ENCODE results near the gene CBFB. TPM values are rescaled to one million over a fixed set of nuclear protein-coding genes. Genes with fewer than 3 reads are reported as not detected.

The CBFB gene
- total and polyA plus RNA-seq, 10 donors = 22.7 to 80.4 (median 58.4) TPM

DNA sequence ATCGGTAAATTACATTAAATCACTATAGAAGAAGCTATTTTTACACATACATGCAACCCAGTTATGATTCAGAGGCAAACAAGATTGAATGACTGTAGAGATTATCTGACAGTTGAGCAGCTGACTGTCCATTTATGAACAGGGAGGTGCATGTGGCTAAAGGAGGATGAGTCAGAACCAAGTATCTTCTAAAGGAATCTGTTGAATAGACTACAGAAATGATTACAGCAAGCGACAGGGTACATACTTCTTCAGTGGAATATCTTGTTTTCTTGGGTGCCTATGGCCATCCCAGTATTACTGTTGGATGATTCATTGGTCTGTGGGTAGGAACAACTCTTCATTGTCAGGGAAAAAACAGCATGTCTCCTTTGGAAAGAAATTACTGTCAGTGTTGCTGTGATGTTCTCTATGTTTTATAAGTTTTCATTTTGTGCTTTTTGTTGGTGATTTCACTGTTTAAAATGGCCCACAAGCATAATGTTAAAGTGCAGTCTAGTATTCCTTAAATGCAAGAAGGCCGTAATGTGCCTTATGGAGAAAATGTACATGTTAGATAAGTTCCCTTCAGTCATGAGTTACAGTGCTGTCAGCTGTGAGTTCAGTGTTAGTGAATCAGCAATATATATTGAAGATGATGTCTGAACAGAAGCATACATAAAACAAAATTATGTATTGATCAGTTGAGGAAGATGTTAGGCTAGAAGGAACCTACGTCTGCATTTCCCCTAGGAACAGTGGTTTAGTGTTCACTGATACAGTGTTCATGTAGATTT is 27.0 kb downstream of the CBFB start:
- Histone ChIP-seq H3K4me3 (no peak overlapping the region), H3K9me3 (no peaks in the 10 kb centered on the region)

DNA sequence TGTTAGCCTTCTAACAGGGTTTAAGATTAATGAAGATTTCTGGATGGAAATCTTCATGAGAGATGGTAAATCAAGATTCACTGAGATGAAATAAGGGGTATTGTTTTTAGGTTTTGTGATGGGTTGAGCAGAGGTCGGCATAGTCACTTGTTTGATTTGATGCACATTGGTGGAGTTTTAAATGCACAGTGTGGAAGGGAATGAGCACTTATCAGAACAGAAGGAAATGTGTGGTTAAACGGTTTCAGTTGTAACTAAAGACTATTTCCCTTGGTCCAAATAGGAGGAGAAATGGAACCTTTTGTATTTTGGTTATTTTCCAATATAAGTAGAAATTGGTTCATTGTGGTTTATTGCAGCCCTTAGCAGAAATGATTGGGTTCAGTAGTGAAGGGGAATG is 34.1 kb downstream of the CBFB start:
- WGBS, 5 donors = 14 to 21% (median 15%) methylated on average over 2 of the region's 2 CpGs
- Histone ChIP-seq H3K4me1 (peaks cover 0 to 51% (median 16%) of the 10 kb centered on the region in 6 donors), H3K4me3 (no peak overlapping the region), H3K27ac (no peak overlapping the region), H3K36me3 (peaks cover 0 to 35% (median 16%) of the 10 kb centered on the region in 6 donors), H3K27me3 (replicated peaks in 1 of 7) (no peaks in the 10 kb centered on the region), H3K9me3 (no peaks in the 10 kb centered on the region)
- no peak for DNase-seq
- intact Hi-C loops (cut with DNase I; ENCODE audit: low total_unique reads) = no loop called here
- TF ChIP-seq, protein P1, sequence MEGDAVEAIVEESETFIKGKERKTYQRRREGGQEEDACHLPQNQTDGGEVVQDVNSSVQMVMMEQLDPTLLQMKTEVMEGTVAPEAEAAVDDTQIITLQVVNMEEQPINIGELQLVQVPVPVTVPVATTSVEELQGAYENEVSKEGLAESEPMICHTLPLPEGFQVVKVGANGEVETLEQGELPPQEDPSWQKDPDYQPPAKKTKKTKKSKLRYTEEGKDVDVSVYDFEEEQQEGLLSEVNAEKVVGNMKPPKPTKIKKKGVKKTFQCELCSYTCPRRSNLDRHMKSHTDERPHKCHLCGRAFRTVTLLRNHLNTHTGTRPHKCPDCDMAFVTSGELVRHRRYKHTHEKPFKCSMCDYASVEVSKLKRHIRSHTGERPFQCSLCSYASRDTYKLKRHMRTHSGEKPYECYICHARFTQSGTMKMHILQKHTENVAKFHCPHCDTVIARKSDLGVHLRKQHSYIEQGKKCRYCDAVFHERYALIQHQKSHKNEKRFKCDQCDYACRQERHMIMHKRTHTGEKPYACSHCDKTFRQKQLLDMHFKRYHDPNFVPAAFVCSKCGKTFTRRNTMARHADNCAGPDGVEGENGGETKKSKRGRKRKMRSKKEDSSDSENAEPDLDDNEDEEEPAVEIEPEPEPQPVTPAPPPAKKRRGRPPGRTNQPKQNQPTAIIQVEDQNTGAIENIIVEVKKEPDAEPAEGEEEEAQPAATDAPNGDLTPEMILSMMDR (IDR thresholded peaks at IDR 0.05 in 8 of 11, conservative IDR thresholded peaks at IDR 0.05 in 3 of 11) = no peak
- no peak for TF ChIP-seq POLR2AphosphoS5 (IDR thresholded peaks at IDR 0.05)
- TF ChIP-seq POLR2A (IDR thresholded peaks at IDR 0.05) = no peak

More for the DNA sequence above, 27.0 kb downstream of the CBFB start:
- Histone ChIP-seq H3K36me3 (peaks cover 0 to 21% (median 0%) of the 10 kb centered on the region in 6 donors), H3K27ac (no peak overlapping the region), H3K4me1 (peaks cover 4 to 54% (median 18%) of the 10 kb centered on the region in 6 donors), H3K27me3 (replicated peaks in 1 of 7) (no peaks in the 10 kb centered on the region)
- intact Hi-C loops (cut with DNase I; ENCODE audit: low total_unique reads) = no loop called here
- no peak for DNase-seq
- TF ChIP-seq POLR2AphosphoS5 (IDR thresholded peaks at IDR 0.05) (no peak), POLR2A (IDR thresholded peaks at IDR 0.05) (no peak)
- TF ChIP-seq, protein P1 (IDR thresholded peaks at IDR 0.05 in 8 of 11, conservative IDR thresholded peaks at IDR 0.05 in 3 of 11) = no peak
- whole genome bisulfite sequencing, 5 donors = 77 to 91% (median 81%) methylated on average over 4 of the region's 4 CpGs

DNA sequence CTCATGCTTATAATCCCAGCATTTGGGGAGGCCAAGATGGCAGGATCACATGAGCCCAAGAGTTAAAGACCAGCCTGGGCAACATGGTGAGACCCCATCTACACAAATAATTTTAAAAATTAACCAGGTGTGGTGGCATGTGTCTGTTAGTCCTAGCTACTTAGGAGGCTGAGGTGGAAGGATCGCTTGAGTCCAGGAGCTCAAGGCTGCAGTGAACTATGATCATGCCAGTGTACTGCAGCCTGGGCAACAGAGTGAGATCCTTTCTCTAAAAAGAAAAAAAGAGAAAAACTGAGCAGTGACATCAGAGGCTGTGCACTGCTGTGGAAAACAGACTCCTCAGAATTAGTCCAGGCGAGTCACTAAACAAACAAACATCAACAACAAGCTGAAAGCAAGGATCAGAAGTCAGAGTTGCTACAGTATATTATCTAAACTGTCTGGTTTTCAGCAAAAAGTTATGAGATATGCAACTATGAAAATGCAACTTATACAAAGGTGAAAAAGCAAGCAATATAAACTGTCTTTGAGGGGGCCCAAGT is 39.3 kb downstream of the CBFB start:
- intact Hi-C loops (cut with DNase I; ENCODE audit: low total_unique reads) = no loop called here
- peaks cover 0 to 74% (median 39%) of the 10 kb centered on the region in 6 donors for H3K36me3 ChIP-seq

More for the DNA sequence above, 39.3 kb downstream of the CBFB start:
- Histone ChIP-seq H3K9me3 (no peaks in the 10 kb centered on the region), H3K27ac (no peak overlapping the region), H3K4me1 (peaks cover 0 to 15% (median 4%) of the 10 kb centered on the region in 6 donors), H3K4me3 (no peak overlapping the region), H3K27me3 (replicated peaks in 1 of 7) (no peaks in the 10 kb centered on the region)
- no peak for DNase-seq
- WGBS, 5 donors = 98 to 99% (median 99%) methylated on average over 2 of the region's 2 CpGs
- TF ChIP-seq, protein P1 (IDR thresholded peaks at IDR 0.05 in 8 of 11, conservative IDR thresholded peaks at IDR 0.05 in 3 of 11) = no peak
- TF ChIP-seq POLR2A (IDR thresholded peaks at IDR 0.05) = no peak
- no peak for TF ChIP-seq POLR2AphosphoS5 (IDR thresholded peaks at IDR 0.05)
